Right atrium auricular region (tissue), 2 donors: Measurements from ENCODE around the gene SEPSECS. TPM values are rescaled to one million over a fixed set of nuclear protein-coding genes. Genes with fewer than 3 reads are reported as not detected.

ENCODE experiments used
- DNase-seq: peaks from one replicate; pipeline ENCODE4 v3.0.0-alpha.2; 2019; ENCODE audit warnings: low spot score
- H3K27ac ChIP-seq, 2 donors: fragments of 200-600 bp; sonication (generic); 1 replicate in 1 of 2; 2 replicates in 1 of 2; pipeline ENCODE4 v1.5.1; 2016 to 2019
- H3K27me3 ChIP-seq, 2 donors: fragments of 200-600 bp; sonication (generic); one replicate each; pipeline versions ENCODE4 v1.5.1 to v1.6.0; 2017 to 2019
- H3K36me3 ChIP-seq: fragments of 200-600 bp; sonication (generic); one replicate; pipeline ENCODE4 v1.5.1; 2016
- H3K4me1 ChIP-seq, 2 donors: fragments of 200-600 bp; sonication (generic); one replicate each; pipeline versions ENCODE4 v1.5.1 to v1.6.0; 2017 to 2019
- H3K4me3 ChIP-seq, 2 donors: fragments of 200-600 bp; sonication (generic); 1 replicate in 1 of 2; 2 replicates in 1 of 2; pipeline ENCODE4 v1.5.1; 2017 to 2019; ENCODE audit warnings: mild to moderate bottlenecking in 1 of 2, moderate library complexity in 1 of 2
- H3K9me3 ChIP-seq, 2 donors: fragments of 200-600 bp; sonication (generic); one replicate each; pipeline ENCODE4 v1.5.1; 2019
- total RNA-seq, 2 donors: library from RNA; depleted of rRNA; stranded (reverse); fragments of >200 nt; gene quantifications; one replicate each; pipeline ENCODE4 v1.1.0, GENCODE V29; 2016
- TF ChIP-seq, protein P1 (sequence below), 2 donors: fragments of 200-600 bp; sonication (generic); IDR thresholded peaks; one replicate each; pipeline ENCODE4 v1.5.1; 2019; ENCODE audit warnings: antibody characterized with exemption in 2 of 2

The SEPSECS gene
- total RNA-seq, 2 donors from 2014 or later, result 2.4 to 3.9 TPM

DNA sequence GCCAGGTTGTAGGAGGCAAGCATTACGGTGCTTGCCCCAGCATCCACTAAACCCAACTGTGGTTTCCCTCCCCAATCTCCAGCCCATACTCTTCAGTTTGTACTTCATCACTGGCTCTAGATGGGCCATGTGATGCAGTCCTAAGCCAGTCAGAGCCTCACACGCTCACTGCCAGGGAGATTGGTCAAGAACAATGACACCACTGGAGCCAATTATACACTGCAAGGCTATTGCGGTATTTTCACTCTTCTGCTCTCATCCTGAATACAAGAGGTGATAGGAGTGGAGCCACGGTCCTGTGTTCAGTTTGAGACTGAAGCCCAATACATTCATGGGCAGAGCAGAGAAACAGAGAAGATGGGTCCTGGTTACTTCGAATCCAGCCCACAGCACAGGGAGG, 58.4 kb downstream of the SEPSECS start:
- H3K36me3 ChIP-seq, result no peaks in the 10 kb centered on the region
- no peak overlapping the region for H3K4me3 ChIP-seq
- DNase-seq, result peak; percentile 16
- H3K27me3 ChIP-seq, result no peaks in the 10 kb centered on the region
- TF ChIP-seq, protein P1, sequence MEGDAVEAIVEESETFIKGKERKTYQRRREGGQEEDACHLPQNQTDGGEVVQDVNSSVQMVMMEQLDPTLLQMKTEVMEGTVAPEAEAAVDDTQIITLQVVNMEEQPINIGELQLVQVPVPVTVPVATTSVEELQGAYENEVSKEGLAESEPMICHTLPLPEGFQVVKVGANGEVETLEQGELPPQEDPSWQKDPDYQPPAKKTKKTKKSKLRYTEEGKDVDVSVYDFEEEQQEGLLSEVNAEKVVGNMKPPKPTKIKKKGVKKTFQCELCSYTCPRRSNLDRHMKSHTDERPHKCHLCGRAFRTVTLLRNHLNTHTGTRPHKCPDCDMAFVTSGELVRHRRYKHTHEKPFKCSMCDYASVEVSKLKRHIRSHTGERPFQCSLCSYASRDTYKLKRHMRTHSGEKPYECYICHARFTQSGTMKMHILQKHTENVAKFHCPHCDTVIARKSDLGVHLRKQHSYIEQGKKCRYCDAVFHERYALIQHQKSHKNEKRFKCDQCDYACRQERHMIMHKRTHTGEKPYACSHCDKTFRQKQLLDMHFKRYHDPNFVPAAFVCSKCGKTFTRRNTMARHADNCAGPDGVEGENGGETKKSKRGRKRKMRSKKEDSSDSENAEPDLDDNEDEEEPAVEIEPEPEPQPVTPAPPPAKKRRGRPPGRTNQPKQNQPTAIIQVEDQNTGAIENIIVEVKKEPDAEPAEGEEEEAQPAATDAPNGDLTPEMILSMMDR (IDR thresholded peaks at IDR 0.05), result no peak
- peaks cover 0 to 3% of the 10 kb centered on the region in 2 donors for H3K9me3 ChIP-seq
- H3K4me1 ChIP-seq, result peaks cover 0 to 45% of the 10 kb centered on the region in 2 donors
- no peak overlapping the region for H3K27ac ChIP-seq

DNA sequence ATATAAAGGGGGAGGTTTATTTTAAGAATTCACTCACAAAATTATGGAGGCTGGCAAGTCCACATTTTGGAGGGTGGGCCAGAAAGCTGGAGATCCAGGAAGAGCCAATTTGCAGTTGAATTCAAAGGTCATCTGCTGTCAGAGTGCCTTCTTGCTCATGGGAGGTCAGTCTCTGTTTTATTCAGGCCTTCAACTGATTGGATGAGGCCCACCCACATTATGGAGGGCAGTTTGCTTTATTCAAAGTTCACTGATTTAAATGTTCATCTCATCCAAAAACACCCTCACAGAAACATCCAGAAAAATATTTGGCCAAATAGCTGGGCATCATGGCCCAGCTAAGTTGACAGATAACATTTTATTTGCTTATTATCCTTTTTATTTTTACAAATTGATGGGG, 59.5 kb downstream of the SEPSECS start:
- Histone ChIP-seq H3K4me3 (no peak overlapping the region), H3K27ac (peak overlapping the region; percentile 71 to 89), H3K27me3 (no peaks in the 10 kb centered on the region), H3K9me3 (peaks cover 0 to 3% of the 10 kb centered on the region in 2 donors), H3K36me3 (no peaks in the 10 kb centered on the region), H3K4me1 (peaks cover 0 to 45% of the 10 kb centered on the region in 2 donors)
- DNase-seq, result no peak
- TF ChIP-seq, protein P1 (IDR thresholded peaks at IDR 0.05), result no peak

DNA sequence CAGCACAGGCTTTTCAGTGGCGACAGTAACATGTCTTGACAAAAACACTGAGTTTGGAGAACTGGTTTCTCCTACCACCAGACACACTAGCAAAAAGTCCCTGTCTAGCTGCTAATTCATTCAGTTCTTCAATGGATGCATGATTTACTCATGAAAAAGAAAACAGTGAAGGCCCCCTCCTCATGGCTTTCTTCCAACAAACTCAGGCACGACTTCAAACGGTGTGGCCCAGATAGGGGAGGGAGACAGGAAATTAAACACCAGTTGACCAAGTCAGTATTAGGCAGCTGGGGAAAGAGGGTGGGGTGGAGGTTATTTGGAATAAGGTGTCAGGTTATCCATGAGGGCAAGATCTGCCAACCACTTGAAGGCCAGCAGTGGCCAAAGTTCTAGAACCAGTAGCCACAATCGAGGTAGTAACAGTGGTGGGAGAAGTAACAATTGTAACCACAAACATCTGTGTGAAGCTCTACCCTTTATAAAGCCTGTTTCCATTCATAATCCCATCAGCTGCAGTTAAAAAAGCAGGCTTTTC, 60.2 kb downstream of the SEPSECS start:
- Histone ChIP-seq H3K36me3 (no peaks in the 10 kb centered on the region), H3K27ac (peak overlapping the region; percentile 71 to 89), H3K4me3 (no peak overlapping the region), H3K27me3 (no peaks in the 10 kb centered on the region), H3K4me1 (peaks cover 0 to 45% of the 10 kb centered on the region in 2 donors), H3K9me3 (peaks cover 0 to 3% of the 10 kb centered on the region in 2 donors)
- DNase-seq, result peak; percentile 36
- TF ChIP-seq, protein P1 (IDR thresholded peaks at IDR 0.05), result no peak

DNA sequence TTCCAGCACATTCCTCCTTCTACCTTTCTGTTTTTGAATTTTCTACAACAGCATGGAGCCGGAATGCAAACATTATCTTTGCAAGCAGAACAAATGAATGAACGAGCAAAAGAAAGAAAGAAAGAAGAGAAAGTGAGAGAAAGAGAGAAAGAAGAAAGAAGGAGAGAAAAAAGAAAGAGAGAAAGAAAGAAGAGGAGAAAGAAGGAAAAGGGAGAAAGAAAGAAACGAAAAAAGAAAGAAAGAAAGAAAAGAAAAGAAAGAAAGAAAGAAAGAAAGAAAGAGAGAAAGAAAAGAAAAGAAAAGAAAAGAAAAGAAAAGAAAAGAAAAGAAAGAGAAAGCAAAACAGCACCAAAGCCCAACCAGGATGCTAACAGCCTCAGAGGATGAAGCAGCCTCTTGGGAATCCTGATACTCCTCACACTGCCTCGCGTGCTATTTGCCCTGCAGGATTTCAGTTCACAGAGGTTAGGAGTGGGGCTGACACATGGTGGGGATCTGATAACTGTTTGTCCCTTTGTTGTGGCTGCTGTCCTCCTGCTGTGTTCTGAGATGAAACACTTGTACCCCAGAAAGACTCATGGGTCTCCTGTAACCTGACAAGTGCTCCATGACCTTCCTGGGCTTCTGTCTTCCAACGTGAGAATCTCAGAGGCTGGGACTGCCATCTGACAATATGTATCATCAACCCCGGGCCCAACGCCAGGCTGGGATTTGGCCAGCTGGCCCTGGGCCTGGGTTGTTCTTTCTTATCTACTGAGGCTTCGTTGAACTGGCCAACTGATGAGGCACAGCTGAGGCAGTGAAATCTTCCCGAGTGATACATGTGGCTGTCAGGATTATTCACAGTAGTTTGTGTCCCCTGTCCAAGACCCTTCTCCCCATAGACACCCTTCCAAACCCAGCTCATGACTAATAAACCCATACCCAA, 61.0 kb downstream of the SEPSECS start:
- no peak overlapping the region for H3K4me3 ChIP-seq
- peaks cover 0 to 3% of the 10 kb centered on the region in 2 donors for H3K9me3 ChIP-seq
- H3K36me3 ChIP-seq, result no peaks in the 10 kb centered on the region
- TF ChIP-seq, protein P1 (IDR thresholded peaks at IDR 0.05), result no peak
- H3K27me3 ChIP-seq, result no peaks in the 10 kb centered on the region
- peak overlapping the region; percentile 71 to 89 for H3K27ac ChIP-seq
- peak; percentile 90 for DNase-seq
- H3K4me1 ChIP-seq, result peaks cover 0 to 45% of the 10 kb centered on the region in 2 donors

DNA sequence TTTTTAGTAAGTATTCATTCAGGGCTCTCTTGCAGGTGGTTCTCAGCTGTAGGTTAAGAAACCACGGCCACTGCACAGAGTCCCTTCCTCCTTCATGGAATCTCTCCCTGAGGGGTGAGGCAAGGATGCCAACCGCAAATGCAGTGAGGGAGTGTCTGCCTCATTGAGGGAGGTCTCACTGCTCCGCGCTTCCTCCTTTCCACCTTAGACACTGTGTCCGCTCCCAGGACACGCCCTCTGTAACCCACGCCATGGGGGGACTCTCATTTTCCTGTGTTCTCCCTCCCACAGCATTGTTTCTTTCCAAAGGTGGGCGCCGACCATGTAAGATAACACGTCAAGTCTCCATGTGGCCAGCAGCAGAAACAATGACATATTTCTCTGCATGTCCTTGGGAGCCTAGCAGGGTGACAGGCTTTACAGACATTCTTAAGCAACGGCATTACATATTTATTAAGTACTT, 63.2 kb downstream of the SEPSECS start:
- no peaks in the 10 kb centered on the region for H3K27me3 ChIP-seq
- no peak overlapping the region for H3K4me3 ChIP-seq
- DNase-seq, result no peak
- peak overlapping the region in 1 of 2 donors; percentile 89 for H3K27ac ChIP-seq
- TF ChIP-seq, protein P1 (IDR thresholded peaks at IDR 0.05), result no peak
- peaks cover 0 to 26% of the 10 kb centered on the region in 2 donors for H3K4me1 ChIP-seq
- peaks cover 0 to 10% of the 10 kb centered on the region in 2 donors for H3K9me3 ChIP-seq
- H3K36me3 ChIP-seq, result no peaks in the 10 kb centered on the region
